Tibial artery (tissue), 4 donors: Measurements from ENCODE around the gene NOL11.
"Not testable (repeated sequence)": the region's sequence is repeated elsewhere in the genome, so short reads cannot be mapped to it uniquely, and the experiment has no call there.

Experiments
- DNase-seq, 2 donors: peaks; one replicate each; pipeline ENCODE4 v3.0.0-alpha.2; 2019
- H3K27ac ChIP-seq, 2 donors: fragments of 200-600 bp; sonication (generic) in 1 of 2; 1 replicate in 1 of 2; 2 replicates in 1 of 2; pipeline ENCODE4 v1.5.1; 2018 to 2019; ENCODE audit warnings: mild to moderate bottlenecking in 1 of 2
- H3K27me3 ChIP-seq, 2 donors: fragments of 200-600 bp; sonication (generic) in 1 of 2; one replicate each; pipeline versions ENCODE4 v1.5.1 to v1.6.0; 2016 to 2019
- H3K36me3 ChIP-seq, 3 donors: fragments of 200-600 bp; sonication (generic) in 2 of 3; one replicate each; pipeline ENCODE4 v1.5.1; 2016 to 2019; ENCODE audit warnings: mild to moderate bottlenecking in 2 of 3
- H3K4me1 ChIP-seq, 4 donors: fragments of 200-600 bp; sonication (generic) in 2 of 4; 1 replicate in 3 of 4; 2 replicates in 1 of 4; pipeline ENCODE4 v1.5.1; 2016 to 2019
- H3K4me3 ChIP-seq, 2 donors: fragments of 200-600 bp; sonication (generic) in 1 of 2; 1 replicate in 1 of 2; 2 replicates in 1 of 2; pipeline ENCODE4 v1.5.1; 2018 to 2019; ENCODE audit warnings: mild to moderate bottlenecking in 2 of 2
- H3K9me3 ChIP-seq, 3 donors: fragments of 200-600 bp; sonication (generic) in 1 of 3; one replicate each; pipeline ENCODE4 v1.5.1; 2016 to 2019
- CTCF ChIP-seq, 2 experiments: fragments of 200-600 bp in 1 of 2; fragments of 450-650 bp in 1 of 2; IDR thresholded peaks; one replicate each; pipeline ENCODE4 v1.5.1; 2017 to 2019; ENCODE audit warnings: antibody characterized with exemption in 2 of 2, mild to moderate bottlenecking in 1 of 2, moderate library complexity in 1 of 2
- intact Hi-C: fragments of 100-400 bp; cut with DNase I; formaldehyde crosslinking; loops from one replicate; pipeline ENCODE4 v1.15.0; 2023; ENCODE audit warnings: low total_unique reads

NOL11 gene

DNA sequence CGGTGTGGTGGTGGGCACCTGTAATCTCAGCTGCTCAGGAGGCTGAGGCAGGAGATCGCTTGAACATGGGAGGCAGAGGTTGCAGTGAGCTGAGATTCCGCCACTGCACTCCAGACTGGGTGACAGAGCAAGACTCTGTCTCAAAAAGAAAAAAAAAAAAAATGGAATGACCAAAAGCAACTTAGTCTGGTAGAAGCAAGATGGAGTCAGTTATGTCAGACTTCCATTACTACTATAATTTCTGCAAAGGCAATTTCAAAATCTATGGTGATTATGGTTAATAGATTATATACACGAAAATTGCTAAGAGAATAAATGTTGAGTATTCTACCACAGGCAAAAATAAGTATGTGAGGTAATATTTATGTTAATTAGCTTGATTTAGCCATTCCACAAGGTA is 32.3 kb downstream of the NOL11 start:
- H3K9me3 ChIP-seq = no peaks in the 10 kb centered on the region
- no peak for DNase-seq
- intact Hi-C loops = no loop called here
- no peak for TF ChIP-seq CTCF (IDR thresholded peaks at IDR 0.05)
- peaks cover 46 to 63% (median 57%) of the 10 kb centered on the region in 3 donors for H3K36me3 ChIP-seq
- no peak overlapping the region for H3K4me3 ChIP-seq
- H3K27me3 ChIP-seq = no peaks in the 10 kb centered on the region
- no peaks in the 10 kb centered on the region for H3K4me1 ChIP-seq
- no peak overlapping the region for H3K27ac ChIP-seq

DNA sequence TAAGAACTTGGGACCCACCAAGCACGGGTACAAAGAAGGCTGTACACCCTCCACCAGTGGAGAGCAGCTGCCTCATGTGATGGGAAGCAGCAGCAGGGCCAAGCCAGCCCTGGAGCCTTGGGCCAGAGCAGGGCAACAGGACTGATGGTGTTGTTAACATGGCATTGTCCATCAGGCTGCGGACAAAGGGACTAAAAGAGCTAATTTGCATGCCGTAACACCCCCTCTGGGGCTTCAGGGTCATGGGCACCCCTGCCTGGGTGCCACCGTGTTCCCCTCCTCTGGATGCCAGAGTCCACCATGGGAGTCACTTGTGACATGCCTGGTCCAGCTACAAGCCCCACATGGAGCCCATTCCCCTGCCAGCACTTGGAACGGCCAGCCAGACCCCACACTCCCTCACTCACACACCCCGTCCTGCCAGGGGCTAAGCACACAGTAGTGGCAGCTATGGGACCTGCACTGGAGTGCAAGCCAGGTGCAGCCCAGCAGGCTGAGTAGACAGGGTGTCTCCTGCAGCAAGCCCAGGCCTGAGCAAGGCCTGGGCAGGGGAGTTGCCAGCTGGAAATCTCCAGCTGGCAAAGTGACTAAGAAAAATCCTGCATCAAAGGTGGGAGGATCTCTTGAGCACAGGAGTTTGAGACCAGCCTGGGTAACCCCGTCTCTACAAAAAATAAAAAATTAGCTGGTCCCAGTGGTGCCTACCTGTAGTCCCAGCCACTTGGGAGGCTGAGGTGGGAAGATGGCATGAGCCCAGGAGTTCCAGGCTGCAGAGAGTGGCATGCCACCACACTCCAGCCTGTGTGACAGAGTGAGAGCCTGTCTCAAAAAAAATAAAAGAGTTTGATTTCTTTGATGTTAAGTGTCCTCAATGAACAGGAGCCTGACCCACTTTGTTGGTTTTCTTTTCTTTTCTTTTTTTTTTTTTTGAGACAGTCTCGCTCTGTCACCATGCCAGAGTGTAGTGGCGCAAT is 33.7 kb downstream of the NOL11 start:
- Histone ChIP-seq H3K9me3 (no peaks in the 10 kb centered on the region), H3K36me3 (peaks cover 36 to 50% (median 46%) of the 10 kb centered on the region in 3 donors), H3K4me1 (no peaks in the 10 kb centered on the region), H3K4me3 (no peak overlapping the region), H3K27ac (no peak overlapping the region), H3K27me3 (no peaks in the 10 kb centered on the region)
- DNase-seq = no peak
- TF ChIP-seq CTCF (IDR thresholded peaks at IDR 0.05) = no peak
- intact Hi-C loops = no loop called here

GRCh38 chr17:67752160-67752559 is 34.4 kb downstream of the NOL11 start:
- H3K9me3 ChIP-seq, H3K4me1 ChIP-seq, H3K27ac ChIP-seq, H3K27me3 ChIP-seq, DNase-seq, intact Hi-C loops, H3K4me3 ChIP-seq: not testable (repeated sequence)
- peaks cover 28 to 42% (median 39%) of the 10 kb centered on the region in 3 donors for H3K36me3 ChIP-seq

DNA sequence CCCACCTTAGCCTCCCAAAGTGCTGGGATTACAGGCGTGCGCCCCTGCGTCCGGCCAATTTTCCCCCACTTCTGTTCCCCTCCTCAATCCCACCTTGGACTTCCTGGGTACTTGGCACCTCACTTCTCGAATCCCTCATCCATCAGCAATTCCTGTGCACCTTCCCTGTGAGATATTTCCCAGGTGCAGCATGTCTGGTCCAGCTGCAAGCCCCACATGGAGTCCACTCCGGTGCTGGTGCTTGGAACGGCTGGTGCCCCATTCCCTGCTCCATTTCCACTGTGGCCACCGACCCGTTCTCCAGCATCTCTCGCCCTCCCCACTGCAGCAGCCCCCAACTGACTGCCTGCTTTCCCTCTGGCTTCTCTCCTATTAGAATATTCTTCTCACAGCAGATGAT is 35.3 kb downstream of the NOL11 start:
- TF ChIP-seq CTCF (IDR thresholded peaks at IDR 0.05) = no peak
- Histone ChIP-seq H3K27ac (no peak overlapping the region), H3K9me3 (no peaks in the 10 kb centered on the region), H3K27me3 (no peaks in the 10 kb centered on the region), H3K36me3 (peaks cover 21 to 33% (median 30%) of the 10 kb centered on the region in 3 donors), H3K4me3 (no peak overlapping the region), H3K4me1 (no peaks in the 10 kb centered on the region)
- no peak for DNase-seq
- intact Hi-C loops = no loop called here

GRCh38 chr17:67754001-67754400 is 36.3 kb downstream of the NOL11 start:
- H3K27ac ChIP-seq = no peak overlapping the region
- H3K27me3 ChIP-seq = no peaks in the 10 kb centered on the region
- no peak for DNase-seq
- H3K36me3 ChIP-seq = peaks cover 18 to 24% (median 23%) of the 10 kb centered on the region in 3 donors
- intact Hi-C loops = no loop called here
- TF ChIP-seq CTCF (IDR thresholded peaks at IDR 0.05) = no peak
- no peaks in the 10 kb centered on the region for H3K9me3 ChIP-seq
- H3K4me3 ChIP-seq = no peak overlapping the region
- no peaks in the 10 kb centered on the region for H3K4me1 ChIP-seq

- H3K27me3 ChIP-seq, H3K27ac ChIP-seq, H3K4me1 ChIP-seq, intact Hi-C loops, DNase-seq, H3K9me3 ChIP-seq, H3K4me3 ChIP-seq: not testable (repeated sequence)
- peaks cover 11 to 19% (median 18%) of the 10 kb centered on the region in 3 donors for H3K36me3 ChIP-seq
Measured at GRCh38 chr17:67754686-67755085, 37.0 kb downstream of the NOL11 start.

GRCh38 chr17:67756766-67757165 is 39.0 kb downstream of the NOL11 start:
- H3K4me1 ChIP-seq, H3K27ac ChIP-seq, H3K36me3 ChIP-seq, H3K4me3 ChIP-seq, H3K9me3 ChIP-seq, H3K27me3 ChIP-seq, intact Hi-C loops, DNase-seq: not testable (repeated sequence)
